Measurements from ENCODE around the gene ITGB4. TPM values are rescaled to one million over a fixed set of nuclear protein-coding genes. Genes with fewer than 3 reads are reported as not detected.

The ITGB4 gene
- total and polyA plus RNA-seq, 2 of the 13 experiments (the other 11 are each of a cell fraction or from before 2014, with no cell fraction given), result 6.9 to 14.5 TPM

DNA sequence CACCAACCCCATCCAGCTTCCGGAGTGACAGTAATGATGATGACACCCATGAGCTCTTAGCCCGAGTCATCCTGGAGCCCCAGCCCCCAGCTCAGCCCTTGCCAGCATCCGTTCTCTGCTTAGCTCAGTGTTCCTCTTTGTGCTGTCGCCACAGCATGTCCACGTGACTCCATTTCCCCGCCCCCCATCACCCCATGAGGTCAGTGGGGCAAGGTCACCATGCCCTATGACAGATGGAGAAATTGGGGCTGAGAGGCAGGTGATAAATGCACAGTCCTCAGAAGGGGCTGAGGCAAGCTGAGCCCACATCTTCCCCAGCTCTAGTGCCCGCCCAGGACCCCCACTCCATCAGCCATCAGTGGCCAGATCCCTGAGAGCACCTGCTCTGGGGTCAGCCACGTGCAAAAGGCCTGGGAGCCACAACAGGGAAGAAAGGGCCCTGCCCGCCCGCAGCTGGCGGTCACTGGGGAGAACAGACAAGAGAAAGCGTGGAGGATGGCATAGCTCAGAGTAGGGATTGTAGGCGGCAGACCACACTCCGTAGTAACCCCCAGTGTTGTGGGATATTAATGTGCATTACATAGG lies 17.1 kb downstream of the ITGB4 start (continued):
- no peak for TF ChIP-seq ZNF737 (CRISPR knock-in tag; IDR thresholded peaks at IDR 0.05; ENCODE audit: borderline replicate concordance)
- TF ChIP-seq ZNF615 (CRISPR knock-in tag; IDR thresholded peaks at IDR 0.05; ENCODE audit: borderline replicate concordance), result no peak
- no peak for TF ChIP-seq EHMT2 (IDR thresholded peaks at IDR 0.05; ENCODE audit: borderline replicate concordance, low read depth, low read length)
- no peak for TF ChIP-seq CHD2 (IDR thresholded peaks at IDR 0.05; ENCODE audit: low read depth, low read length)
- TF ChIP-seq MEIS1 (CRISPR knock-in tag; IDR thresholded peaks at IDR 0.05; ENCODE audit: borderline replicate concordance), result no peak
- TF ChIP-seq ZNF121 (CRISPR knock-in tag; IDR thresholded peaks at IDR 0.05), result no peak
- TF ChIP-seq SP5 (CRISPR knock-in tag; IDR thresholded peaks at IDR 0.05; ENCODE audit: borderline replicate concordance, low read depth), result peak; percentile 91
- TF ChIP-seq ATF7 (IDR thresholded peaks at IDR 0.05), result peak; percentile 34; the same call in 1 of the 2 replicates
- TF ChIP-seq ATF7 (CRISPR knock-in tag; IDR thresholded peaks at IDR 0.05), result 0 out of 2 replicates have a peak, but pooled peaks have one; percentile 50
- TF ChIP-seq ZBTB20 (CRISPR knock-in tag; IDR thresholded peaks at IDR 0.05; ENCODE audit: borderline replicate concordance, low read depth), result 0 out of 2 replicates have a peak, but pooled peaks have one; percentile 27
- 0 out of 2 replicates have a peak, but pooled peaks have one; percentile 31 for TF ChIP-seq ZKSCAN8 (CRISPR knock-in tag; IDR thresholded peaks at IDR 0.05; ENCODE audit: borderline replicate concordance)
- TF ChIP-seq MIER3 (CRISPR knock-in tag; IDR thresholded peaks at IDR 0.05; ENCODE audit: borderline replicate concordance), result peak; percentile 37; the same call in 1 of the 2 replicates
- TF ChIP-seq, protein P1, sequence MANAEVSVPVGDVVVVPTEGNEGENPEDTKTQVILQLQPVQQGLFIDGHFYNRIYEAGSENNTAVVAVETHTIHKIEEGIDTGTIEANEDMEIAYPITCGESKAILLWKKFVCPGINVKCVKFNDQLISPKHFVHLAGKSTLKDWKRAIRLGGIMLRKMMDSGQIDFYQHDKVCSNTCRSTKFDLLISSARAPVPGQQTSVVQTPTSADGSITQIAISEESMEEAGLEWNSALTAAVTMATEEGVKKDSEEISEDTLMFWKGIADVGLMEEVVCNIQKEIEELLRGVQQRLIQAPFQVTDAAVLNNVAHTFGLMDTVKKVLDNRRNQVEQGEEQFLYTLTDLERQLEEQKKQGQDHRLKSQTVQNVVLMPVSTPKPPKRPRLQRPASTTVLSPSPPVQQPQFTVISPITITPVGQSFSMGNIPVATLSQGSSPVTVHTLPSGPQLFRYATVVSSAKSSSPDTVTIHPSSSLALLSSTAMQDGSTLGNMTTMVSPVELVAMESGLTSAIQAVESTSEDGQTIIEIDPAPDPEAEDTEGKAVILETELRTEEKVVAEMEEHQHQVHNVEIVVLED (CRISPR knock-in tag; IDR thresholded peaks at IDR 0.05; ENCODE audit: borderline replicate concordance), result no peak
- TF ChIP-seq ESRRA (CRISPR knock-in tag; IDR thresholded peaks at IDR 0.05; ENCODE audit: low read depth), result peak; percentile 98
- TF ChIP-seq, protein P2, sequence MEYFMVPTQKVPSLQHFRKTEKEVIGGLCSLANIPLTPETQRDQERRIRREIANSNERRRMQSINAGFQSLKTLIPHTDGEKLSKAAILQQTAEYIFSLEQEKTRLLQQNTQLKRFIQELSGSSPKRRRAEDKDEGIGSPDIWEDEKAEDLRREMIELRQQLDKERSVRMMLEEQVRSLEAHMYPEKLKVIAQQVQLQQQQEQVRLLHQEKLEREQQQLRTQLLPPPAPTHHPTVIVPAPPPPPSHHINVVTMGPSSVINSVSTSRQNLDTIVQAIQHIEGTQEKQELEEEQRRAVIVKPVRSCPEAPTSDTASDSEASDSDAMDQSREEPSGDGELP (IDR thresholded peaks at IDR 0.05; ENCODE audit: borderline replicate concordance, low read depth), result no peak; the same call in 1 of the 2 replicates
- TF ChIP-seq ZSCAN22 (CRISPR knock-in tag; IDR thresholded peaks at IDR 0.05), result no peak
- TF ChIP-seq, protein P3, sequence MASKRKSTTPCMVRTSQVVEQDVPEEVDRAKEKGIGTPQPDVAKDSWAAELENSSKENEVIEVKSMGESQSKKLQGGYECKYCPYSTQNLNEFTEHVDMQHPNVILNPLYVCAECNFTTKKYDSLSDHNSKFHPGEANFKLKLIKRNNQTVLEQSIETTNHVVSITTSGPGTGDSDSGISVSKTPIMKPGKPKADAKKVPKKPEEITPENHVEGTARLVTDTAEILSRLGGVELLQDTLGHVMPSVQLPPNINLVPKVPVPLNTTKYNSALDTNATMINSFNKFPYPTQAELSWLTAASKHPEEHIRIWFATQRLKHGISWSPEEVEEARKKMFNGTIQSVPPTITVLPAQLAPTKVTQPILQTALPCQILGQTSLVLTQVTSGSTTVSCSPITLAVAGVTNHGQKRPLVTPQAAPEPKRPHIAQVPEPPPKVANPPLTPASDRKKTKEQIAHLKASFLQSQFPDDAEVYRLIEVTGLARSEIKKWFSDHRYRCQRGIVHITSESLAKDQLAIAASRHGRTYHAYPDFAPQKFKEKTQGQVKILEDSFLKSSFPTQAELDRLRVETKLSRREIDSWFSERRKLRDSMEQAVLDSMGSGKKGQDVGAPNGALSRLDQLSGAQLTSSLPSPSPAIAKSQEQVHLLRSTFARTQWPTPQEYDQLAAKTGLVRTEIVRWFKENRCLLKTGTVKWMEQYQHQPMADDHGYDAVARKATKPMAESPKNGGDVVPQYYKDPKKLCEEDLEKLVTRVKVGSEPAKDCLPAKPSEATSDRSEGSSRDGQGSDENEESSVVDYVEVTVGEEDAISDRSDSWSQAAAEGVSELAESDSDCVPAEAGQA (IDR thresholded peaks at IDR 0.05; ENCODE audit: low read depth), result 0 out of 2 replicates have a peak, but pooled peaks have one; percentile 23
- TF ChIP-seq, protein P3 (CRISPR knock-in tag; IDR thresholded peaks at IDR 0.05; ENCODE audit: borderline replicate concordance), result no peak
- TF ChIP-seq ZBTB7A (CRISPR knock-in tag; IDR thresholded peaks at IDR 0.05), result peak; percentile 66; the same call in 1 of the 2 replicates
